Measurements from ENCODE around the gene IFITM2.

IFITM2 gene

GRCh38 chr11:269146-269890, 38.3 kb upstream of the IFITM2 start:
- TF ChIP-seq CTCF (IDR thresholded peaks at IDR 0.05; ENCODE audit: control insufficient read depth, extremely low read depth, insufficient read depth): no peak
- no peak for DNase-seq (ENCODE audit: low read depth)
- no peak overlapping the region for H3K4me3 ChIP-seq (ENCODE audit: low read depth, low read length)

DNA sequence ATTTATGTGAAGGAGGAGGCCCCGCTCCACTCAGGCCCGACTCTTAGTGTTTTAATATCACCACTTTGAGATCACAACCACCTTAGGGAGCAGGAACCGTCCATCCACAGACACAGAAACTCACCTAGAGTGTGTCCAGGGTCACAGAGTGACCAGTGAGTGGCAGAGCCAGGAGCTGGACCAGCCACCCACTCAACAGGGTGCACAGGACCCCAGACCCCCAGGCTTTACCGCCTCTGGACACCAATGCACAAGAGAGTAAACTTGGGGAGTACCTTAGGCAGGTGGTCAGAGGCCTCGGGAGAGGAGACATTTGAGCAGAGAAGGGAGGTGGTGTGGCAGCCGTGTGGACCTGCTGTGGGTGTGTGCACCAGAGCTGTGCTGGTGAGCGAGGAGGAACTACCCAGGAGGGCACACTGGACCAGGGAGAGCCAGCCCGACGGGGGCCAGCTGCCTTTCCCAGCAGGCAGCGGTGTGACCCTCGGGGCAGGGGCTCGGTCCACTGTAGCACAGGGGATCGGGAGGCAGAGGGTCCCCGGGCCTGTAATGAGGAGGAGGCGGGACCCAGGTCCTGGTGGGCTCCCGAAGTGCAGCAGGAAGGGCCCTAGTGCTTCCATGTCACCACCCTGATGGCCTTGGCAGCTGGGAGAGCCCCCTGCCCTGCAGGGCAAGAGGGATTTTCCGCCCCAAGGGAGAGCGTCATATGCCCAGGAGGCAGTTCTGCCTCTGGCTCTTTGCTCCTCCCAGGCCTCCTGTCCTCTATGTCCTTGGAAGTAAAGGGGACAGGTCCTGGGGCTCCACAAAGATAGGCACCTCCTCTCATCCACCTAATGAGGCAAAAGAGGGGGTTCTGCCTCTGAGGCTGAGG, 36.9 kb upstream of the IFITM2 start:
- TF ChIP-seq CTCF (IDR thresholded peaks at IDR 0.05; ENCODE audit: control insufficient read depth, extremely low read depth, insufficient read depth): no peak
- no peak overlapping the region for H3K4me3 ChIP-seq (ENCODE audit: low read depth, low read length)
- DNase-seq (ENCODE audit: low read depth): no peak

DNA sequence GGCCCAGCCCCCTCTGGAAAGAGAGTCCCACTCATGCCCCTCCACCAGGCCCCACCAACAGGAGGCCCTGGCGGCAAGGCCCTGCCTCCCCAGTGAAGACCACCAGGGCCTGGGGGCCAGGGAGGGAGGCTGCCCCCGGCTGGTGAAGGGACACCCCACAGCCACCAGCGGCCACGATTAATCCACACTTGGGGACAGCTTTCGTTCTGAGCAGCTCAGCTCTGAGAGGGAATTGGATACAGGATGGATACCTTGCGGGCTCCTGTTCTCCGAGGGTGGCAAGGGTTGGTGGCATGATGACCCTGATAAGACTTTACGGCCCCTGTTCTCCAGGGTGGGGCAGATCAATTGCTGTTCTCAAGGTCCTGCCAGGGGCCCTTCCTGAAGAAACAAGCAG, 36.3 kb upstream of the IFITM2 start:
- no peak overlapping the region for H3K4me3 ChIP-seq (ENCODE audit: low read depth, low read length)
- DNase-seq (ENCODE audit: low read depth): no peak
- no peak for TF ChIP-seq CTCF (IDR thresholded peaks at IDR 0.05; ENCODE audit: control insufficient read depth, extremely low read depth, insufficient read depth)

GRCh38 chr11:272195-272930, 35.3 kb upstream of the IFITM2 start:
- no peak for DNase-seq (ENCODE audit: low read depth)
- TF ChIP-seq CTCF (IDR thresholded peaks at IDR 0.05; ENCODE audit: control insufficient read depth, extremely low read depth, insufficient read depth): no peak
- H3K4me3 ChIP-seq (ENCODE audit: low read depth, low read length): no peak overlapping the region

- no peak for TF ChIP-seq CTCF (IDR thresholded peaks at IDR 0.05; ENCODE audit: control insufficient read depth, extremely low read depth, insufficient read depth)
- no peak overlapping the region for H3K4me3 ChIP-seq (ENCODE audit: low read depth, low read length)
- no peak for DNase-seq (ENCODE audit: low read depth)
These were observed 34.8 kb upstream of the IFITM2 start for GRCh38 chr11:272931-273198.

DNA sequence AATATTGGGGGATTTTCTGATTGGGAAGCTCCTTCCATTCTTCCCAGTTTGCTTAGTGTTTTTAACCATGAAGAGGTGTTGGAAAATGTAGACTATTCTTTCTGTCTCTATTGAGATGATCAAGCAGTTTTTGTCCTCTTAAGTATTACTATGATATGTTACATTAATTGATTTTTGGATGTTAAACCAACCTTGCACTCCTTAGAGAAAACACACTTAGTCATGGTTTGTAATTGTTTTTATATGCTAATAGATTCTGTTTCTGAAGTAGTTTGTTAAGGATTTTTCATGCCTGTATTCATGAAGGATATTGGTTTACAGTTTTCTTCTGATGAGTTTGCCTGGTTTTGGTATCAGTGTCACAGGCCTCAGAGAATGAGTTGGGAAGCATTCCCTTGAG, 31.4 kb upstream of the IFITM2 start:
- DNase-seq (ENCODE audit: low read depth): no peak
- no peak for TF ChIP-seq CTCF (IDR thresholded peaks at IDR 0.05; ENCODE audit: control insufficient read depth, extremely low read depth, insufficient read depth)
- H3K4me3 ChIP-seq (ENCODE audit: low read depth, low read length): no peak overlapping the region

All from LNCaP clone FGC (cell line).